ENCODE results near the gene HDGF.
A peak's percentile ranks its signal among the peaks of the same experiment; 100 is the strongest.
"Not testable (repeated sequence)": the region's sequence is repeated elsewhere in the genome, so short reads cannot be mapped to it uniquely, and the experiment has no call there.

HDGF gene

DNA sequence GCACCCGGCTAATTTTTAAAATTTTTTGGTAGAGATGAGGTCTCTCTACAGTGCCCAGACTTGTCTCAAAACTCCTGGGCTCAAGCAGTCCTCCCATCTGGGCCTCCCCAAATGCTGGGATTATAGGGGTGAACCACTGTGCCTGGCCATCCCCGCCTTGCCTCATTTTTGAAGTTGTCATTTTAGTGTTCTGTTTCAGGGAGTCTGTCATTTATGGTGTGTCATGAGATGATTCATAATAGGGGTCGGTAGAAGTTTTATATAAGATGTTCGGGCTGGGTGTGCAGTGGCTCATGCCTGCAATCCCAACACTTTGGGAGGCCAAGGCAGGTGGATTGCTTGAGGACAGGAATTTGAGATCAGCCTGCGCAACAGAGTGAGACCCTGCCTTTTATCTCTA is 24.3 kb upstream of the HDGF start:
- DNase-seq, result no peak
- no peak for TF ChIP-seq GATA1 (IDR thresholded peaks at IDR 0.05; ENCODE audit: low read depth, low read length)
- TF ChIP-seq POLR2A (IDR thresholded peaks at IDR 0.05; ENCODE audit: low read length), result no peak

DNA sequence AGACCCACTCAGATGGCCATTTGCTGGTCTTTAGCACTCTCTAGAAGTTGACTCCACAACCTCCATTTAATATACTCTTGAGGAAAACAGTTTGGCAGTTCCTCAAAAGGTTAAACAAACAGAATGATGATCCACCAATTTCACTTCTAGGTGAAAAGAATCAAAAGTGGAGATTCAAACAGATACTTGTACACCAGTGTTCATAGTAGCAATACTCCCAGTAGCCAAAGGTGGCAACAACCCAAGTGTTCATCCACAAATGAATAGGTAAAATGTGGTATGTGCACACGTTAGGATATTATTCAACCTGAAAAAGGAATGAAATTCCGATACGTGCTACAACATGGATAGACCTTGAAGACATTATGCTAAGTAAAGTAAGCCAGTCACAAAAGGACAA is 22.1 kb upstream of the HDGF start:
- no peak for DNase-seq
- no peak for TF ChIP-seq POLR2A (IDR thresholded peaks at IDR 0.05; ENCODE audit: low read length)
- no peak for TF ChIP-seq GATA1 (IDR thresholded peaks at IDR 0.05; ENCODE audit: low read depth, low read length)

DNA sequence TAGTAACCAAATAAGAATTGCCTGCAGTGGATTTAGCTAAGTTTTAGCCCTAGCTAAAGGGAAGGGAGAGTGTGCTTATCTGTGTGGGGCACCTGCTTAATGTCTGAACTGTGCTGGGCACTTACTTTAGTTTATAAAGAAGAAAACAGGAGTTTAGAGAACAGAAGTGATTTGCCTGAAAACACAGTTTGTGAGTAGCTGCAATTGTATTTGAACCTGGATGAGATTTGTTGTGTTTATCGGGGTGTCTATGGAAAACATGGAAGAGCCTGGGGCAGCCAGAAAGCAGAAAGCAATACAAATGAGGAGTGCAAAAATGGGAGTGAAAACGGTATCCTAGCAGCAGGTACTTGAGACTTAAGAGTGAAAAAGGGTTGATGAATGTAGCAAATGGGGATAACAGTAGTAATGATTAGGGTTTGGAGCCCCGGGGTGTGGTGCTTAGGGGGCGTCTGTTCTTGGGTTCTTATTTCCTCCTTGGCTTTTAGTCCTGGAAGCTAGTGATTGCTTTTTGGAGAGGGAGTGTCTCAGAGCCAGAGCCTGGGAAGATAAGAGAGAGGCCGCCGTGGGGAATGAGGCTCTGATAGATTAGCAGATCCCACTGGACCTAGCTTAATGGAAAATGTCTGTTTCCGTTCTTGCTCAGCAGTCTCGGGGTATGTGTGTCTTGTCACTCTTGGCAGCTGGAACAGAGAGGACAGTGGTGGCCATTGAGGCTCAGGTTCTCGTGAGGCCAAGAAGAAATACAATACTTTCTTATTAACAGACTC is 21.4 kb upstream of the HDGF start:
- peak; percentile 52 to 68 for DNase-seq
- no peak for TF ChIP-seq POLR2A (IDR thresholded peaks at IDR 0.05; ENCODE audit: low read length)
- no peak for TF ChIP-seq GATA1 (IDR thresholded peaks at IDR 0.05; ENCODE audit: low read depth, low read length)

DNA sequence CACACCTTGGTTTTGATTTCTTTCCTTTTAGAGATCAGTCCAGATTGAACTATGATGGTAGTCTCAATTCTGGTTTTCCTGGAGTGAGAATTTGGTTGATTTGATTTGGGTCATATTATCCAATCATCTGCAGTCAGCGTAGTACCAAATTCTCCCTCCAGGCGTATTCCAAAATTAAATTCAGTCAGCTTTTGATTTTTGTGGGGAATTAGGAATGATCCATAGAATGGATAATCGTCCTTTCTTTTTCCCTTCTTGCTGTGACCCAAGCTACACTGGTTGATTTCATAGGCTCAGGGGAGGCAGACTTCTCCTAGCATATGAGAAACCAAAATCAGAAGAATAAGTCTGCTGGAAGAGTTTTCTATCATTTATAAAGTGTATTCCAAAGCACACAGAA is 20.7 kb upstream of the HDGF start:
- TF ChIP-seq GATA1 (IDR thresholded peaks at IDR 0.05; ENCODE audit: low read depth, low read length), result no peak
- TF ChIP-seq POLR2A (IDR thresholded peaks at IDR 0.05; ENCODE audit: low read length), result no peak
- no peak for DNase-seq

DNA sequence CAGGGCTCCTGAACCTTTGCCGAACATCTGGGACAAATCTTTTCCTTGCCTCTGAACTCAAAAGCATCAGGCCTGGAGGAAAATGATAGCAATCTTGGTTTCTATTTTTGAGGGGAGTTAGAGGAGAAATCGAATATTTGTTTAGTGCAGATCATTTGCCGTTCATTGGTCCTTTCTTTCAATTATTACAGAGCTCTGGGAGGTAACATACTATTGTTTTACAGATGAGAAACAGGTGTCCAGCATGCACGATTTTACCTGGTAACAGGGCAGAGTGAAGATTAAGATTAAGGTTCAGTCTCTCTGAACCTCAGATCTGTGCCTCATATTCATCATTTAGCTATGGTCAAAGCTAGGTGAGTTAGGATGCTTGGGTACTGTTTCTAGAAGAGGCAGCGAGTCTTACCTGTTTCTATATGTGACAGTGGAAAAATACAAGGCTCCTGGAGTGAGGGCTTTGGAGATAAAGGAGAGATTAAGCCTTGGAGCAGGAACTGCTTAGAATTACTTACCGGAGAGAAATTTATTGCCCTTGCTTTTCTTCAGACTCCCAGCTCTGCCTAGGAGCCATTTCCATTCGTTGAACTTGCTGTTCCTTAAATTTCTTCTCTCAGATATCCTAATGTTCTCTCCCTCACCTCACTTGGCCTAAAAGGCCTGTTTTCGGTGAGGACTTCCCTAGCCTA is 17.3 kb upstream of the HDGF start:
- TF ChIP-seq GATA1 (IDR thresholded peaks at IDR 0.05; ENCODE audit: low read depth, low read length) (no peak), POLR2A (IDR thresholded peaks at IDR 0.05; ENCODE audit: low read length) (no peak)
- no peak for DNase-seq

DNA sequence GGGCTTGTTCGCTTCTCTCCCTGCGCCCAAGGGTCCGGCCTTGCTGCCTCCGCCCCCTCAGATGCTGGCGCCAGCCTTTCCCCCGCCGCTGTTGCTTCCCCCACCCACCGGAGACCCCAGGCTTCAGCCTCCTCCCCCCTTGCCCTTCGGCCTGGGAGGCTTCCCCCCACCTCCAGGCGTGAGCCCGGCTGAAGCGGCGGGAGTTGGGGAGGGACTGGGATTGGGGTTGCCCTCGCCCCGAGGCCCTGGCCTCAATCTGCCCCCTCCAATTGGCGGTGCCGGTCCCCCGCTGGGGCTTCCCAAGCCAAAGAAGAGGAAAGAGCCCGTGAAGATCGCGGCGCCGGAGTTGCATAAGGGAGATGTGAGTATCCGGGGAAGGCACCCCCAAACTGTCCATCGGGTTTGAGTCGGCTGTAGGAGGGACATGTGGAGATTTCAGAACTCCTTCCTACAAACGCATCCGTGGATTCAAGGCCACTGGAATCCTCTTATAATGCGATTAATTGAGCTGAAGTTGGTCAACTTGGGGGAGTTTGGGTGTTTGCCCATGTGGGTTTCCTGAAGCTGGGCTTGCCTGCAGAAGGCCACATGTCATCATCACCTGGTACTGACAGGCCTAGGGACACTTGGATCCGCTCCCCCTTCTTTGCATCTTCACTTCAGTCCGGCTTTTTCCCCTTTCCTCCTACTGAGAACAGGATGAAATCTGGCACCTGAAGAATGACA is 16.6 kb upstream of the HDGF start:
- peak in 1 of 2 experiments; percentile 70 for DNase-seq
- TF ChIP-seq POLR2A (IDR thresholded peaks at IDR 0.05; ENCODE audit: low read length) (no peak), GATA1 (IDR thresholded peaks at IDR 0.05; ENCODE audit: low read depth, low read length) (no peak)

DNA sequence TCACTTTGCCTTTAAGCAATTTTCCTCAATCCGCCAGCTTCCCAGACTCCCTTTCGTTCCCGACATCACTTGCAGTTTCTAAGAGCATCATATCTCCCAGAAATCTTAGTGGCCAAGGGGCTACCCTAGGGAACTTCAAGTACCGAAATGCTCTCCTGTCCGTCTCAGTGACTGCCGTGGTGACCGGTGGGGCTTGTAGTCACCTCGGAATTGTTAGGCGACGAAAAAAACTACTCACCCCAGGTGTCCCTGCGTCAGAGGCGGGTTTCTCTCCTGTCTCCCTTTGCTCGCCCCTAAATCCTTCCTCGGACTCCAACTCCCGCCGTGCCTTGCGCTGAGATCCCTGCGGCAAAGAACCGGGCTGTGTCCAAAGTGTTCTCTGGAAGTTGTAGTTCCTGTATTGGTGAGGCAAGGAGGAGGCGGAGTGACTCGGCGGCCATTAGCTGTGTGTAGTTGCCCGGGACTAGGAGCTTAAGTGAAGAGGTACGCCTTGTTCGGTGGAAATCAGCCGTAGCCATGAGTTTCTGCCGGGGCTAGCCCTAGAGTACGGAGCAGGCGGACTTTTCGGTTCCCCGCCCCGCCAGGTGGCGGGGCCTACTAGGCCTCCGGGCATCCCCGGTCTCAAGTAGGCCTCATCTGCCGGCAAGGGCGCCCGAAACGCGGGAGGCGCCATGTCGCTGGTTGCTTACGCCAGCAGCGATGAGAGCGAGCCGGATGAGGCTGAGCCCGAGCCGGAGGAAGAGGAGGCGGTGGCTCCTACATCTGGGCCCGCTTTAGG is 15.8 kb upstream of the HDGF start, which contains the start of gene PRCC:
PRCC (plus strand) TSS at position 435 of the 778 bp plus-strand sequence; CDS start at position 672, 237 bp downstream.
- TF ChIP-seq POLR2A (IDR thresholded peaks at IDR 0.05; ENCODE audit: low read length), result peak; percentile 58
- no peak for TF ChIP-seq GATA1 (IDR thresholded peaks at IDR 0.05; ENCODE audit: low read depth, low read length)
- DNase-seq, result peak; percentile 99

DNA sequence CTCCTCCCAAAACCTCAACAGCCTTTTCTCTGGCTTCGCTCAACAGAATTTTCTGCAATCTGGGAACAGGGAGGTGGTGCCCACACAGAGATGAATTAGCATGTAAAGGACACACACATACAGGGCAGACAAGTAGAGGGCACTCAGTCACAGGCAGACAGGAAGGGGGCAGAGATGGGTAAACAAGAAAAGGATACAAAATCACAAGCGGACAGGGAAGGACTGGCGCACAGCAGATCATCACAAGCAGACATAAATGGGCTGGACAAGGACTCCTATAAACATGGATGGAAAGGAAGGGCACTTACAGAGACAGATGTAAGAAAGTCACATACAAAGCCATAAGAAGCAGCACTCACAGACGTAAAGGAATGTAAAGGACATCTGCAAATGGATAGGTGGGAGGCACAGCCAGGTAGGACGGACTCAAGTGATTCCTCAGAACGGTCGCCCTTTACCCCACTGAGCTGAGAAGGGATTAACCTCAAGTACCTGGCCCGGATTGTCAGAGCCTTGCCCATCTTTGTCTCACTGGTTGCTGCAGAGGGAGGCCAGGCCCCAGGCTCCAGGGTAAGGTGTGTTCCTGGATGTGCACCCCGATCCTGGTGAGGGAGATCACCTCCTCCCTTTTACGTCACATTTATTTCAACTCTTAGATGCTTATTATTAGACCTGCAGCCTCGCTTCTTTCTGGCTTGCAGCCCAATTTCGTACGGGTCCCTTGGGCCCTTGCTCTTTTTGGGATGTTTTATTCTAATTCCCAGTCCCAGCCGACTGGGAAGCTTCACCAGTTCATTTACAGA is 15.0 kb upstream of the HDGF start:
- no peak for DNase-seq
- TF ChIP-seq GATA1 (IDR thresholded peaks at IDR 0.05; ENCODE audit: low read depth, low read length) (no peak), POLR2A (IDR thresholded peaks at IDR 0.05; ENCODE audit: low read length) (no peak)

DNA sequence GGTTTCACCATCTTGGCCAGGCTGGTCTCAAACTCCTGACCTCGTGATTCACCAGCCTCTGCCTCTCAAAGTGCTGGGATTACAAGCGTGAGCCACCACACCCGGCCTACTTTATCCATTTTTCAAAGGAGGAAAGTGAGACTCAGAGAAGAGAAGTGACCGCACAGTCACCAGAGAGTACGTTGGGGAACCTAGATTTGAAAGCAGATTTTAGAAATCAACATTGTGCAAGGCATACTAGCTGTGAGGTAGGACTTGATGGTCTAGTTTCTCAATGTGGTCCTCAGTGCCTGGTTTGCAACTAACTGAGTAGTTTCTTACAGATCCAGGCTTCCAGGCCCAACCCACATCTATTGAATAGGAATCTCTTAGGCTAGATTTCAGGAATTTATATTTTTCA is 14.2 kb upstream of the HDGF start:
- DNase-seq, result no peak
- no peak for TF ChIP-seq GATA1 (IDR thresholded peaks at IDR 0.05; ENCODE audit: low read depth, low read length)
- no peak for TF ChIP-seq POLR2A (IDR thresholded peaks at IDR 0.05; ENCODE audit: low read length)

DNA sequence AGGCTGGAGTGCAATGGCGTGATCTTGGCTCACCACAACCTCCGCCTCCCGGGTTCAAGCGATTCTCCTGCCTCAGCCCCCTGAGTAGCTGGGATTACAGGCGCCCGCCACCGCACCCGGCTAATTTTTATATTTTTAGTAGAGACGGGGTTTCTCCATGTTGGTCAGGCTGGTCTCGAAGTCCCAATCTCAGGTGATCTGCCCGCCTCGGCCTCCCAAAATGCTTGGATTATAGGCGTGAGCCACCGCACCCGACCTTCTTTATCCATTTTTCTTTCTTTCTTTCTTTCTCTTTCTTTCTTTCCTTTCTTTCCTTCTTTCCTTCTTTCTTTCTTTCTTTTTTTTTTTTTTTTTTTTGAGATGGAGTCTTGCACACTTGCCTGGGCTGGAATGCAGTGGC is 13.7 kb upstream of the HDGF start:
- not testable (repeated sequence) for DNase-seq

DNA sequence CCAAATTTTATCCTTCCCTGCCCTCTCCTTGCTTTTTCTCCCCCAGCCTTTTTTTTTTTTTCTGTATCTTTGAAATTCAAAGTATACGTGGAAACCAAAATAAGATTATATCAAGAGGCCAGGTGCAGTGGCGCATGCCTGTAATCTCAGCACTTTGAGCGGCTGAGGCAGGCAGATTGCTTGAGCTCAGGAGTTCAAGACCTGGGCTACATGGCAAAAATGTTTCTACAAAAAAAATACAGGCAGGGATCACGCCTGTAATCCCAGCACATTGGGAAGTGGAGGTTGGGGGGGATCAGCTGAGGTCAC is 9.3 kb upstream of the HDGF start:
- no peak for DNase-seq
- TF ChIP-seq POLR2A (IDR thresholded peaks at IDR 0.05; ENCODE audit: low read length) (no peak), GATA1 (IDR thresholded peaks at IDR 0.05; ENCODE audit: low read depth, low read length) (no peak)

DNA sequence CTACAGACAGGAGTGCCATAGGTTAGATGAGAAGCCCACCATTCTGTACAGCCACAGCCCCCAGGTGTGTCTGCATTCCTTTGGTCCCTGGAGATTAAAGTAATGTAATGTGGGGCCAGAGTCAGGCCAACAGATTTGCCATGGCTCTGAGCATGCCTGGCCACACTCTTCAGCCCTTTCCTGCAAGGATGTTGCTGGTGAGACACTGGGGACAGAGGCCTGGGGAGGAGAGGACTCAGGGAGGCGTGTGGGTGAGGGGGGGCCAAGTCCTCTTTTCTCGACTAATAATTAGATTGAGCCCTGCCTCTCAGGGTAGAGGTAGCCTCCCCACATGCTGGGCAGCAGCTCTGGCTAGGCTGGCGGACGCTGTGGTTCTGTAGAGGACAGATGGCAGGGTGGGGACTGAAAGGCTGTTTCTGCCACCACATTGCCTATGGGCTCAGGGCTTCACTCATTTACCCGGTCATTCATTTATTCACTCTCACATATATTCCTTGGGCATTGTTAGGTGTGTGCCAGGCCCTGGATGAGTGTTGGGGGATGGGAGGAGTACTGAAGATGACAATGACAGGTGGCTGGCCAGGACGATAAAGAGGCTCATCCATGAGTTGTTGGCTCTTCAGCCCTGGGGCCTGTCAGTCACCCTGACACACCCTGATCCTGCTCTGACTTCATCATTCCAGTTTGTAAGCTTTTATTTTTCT is 8.8 kb upstream of the HDGF start:
- no peak for DNase-seq
- no peak for TF ChIP-seq GATA1 (IDR thresholded peaks at IDR 0.05; ENCODE audit: low read depth, low read length)
- peak; percentile 26 for TF ChIP-seq POLR2A (IDR thresholded peaks at IDR 0.05; ENCODE audit: low read length)

DNA sequence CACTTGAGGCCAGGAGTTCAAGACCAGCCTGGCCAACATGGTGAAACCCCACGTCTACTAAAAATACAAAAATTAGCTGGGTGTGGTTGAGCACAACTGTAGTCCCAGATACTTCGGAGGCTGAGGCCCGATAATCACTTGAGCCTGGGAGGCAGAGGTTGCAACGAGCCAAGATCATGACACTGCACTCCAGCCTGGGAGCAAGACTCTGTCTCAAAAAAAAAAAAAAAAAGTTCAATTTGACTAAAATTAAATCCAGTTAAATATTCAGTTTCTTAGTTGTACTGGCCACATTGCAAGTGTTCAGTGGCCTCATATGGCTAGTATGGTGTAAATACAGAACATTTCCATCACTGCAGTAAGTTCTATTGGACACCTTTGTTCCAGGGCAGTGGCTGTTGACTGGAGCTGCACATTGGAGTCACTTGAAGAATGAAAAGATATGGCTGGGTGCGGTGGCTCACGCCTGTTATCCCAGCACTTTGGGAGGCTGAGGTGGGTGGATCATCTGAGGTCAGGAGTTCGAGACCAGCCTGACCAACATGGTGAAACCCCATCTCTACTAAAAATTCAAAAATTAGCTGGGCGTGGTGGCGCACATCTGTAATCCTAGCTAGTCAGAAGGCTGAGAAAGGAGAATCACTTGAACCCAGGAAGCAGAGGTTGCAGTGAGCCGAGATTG is 6.2 kb upstream of the HDGF start:
- DNase-seq, result peak; percentile 76 to 85
